H9 (cell line): ENCODE results near the gene RAP1GAP2. TPM values are rescaled to one million over a fixed set of nuclear protein-coding genes. Genes with fewer than 3 reads are reported as not detected.

Experiments
- DNase-seq: peaks from one replicate; pipeline ENCODE4 v3.0.0-alpha.2; 2017
- H2AFZ ChIP-seq: one replicate; pipeline ENCODE4 v1.6.1; 2013; ENCODE audit warnings: mild to moderate bottlenecking, low read length, control low read depth, moderate library complexity
- H2AK5ac ChIP-seq: 2 replicates; pipeline ENCODE4 v1.6.1; 2013; ENCODE audit warnings: low read length, control low read depth, mixed read lengths; ENCODE audit not compliant: insufficient read length
- H2BK120ac ChIP-seq: one replicate; pipeline ENCODE4 v1.6.1; 2013; ENCODE audit warnings: low read depth, mild to moderate bottlenecking, low read length, control low read depth, inconsistent platforms; ENCODE audit not compliant: poor library complexity, severe bottlenecking
- H2BK12ac ChIP-seq: 2 replicates; pipeline ENCODE4 v1.6.1; 2013; ENCODE audit warnings: low read length, control low read depth, mixed read lengths, low read depth; ENCODE audit not compliant: insufficient read length
- H2BK15ac ChIP-seq: 2 replicates; pipeline ENCODE4 v1.6.1; 2013; ENCODE audit warnings: low read depth, low read length, control low read depth
- H2BK20ac ChIP-seq: one replicate; pipeline ENCODE4 v1.6.1; 2013; ENCODE audit warnings: low read depth, mild to moderate bottlenecking, low read length, control low read depth, inconsistent platforms; ENCODE audit not compliant: poor library complexity, severe bottlenecking
- H2BK5ac ChIP-seq: 2 replicates; pipeline ENCODE4 v1.6.1; 2013; ENCODE audit warnings: low read length, control low read depth, mixed read lengths; ENCODE audit not compliant: insufficient read length
- H3K14ac ChIP-seq: 2 replicates; pipeline ENCODE4 v1.6.1; 2013; ENCODE audit warnings: low read length, control low read depth; ENCODE audit not compliant: insufficient read depth
- H3K18ac ChIP-seq: 2 replicates; pipeline ENCODE4 v1.6.1; 2013; ENCODE audit warnings: low read depth, mild to moderate bottlenecking, mixed read lengths, low read length, control low read depth; ENCODE audit not compliant: insufficient read length
- H3K23ac ChIP-seq: 2 replicates; pipeline ENCODE4 v1.6.1; 2013; ENCODE audit warnings: low read length, control low read depth, mixed read lengths, low read depth; ENCODE audit not compliant: insufficient read length
- H3K23me2 ChIP-seq: 2 replicates; pipeline ENCODE4 v1.6.1; 2013; ENCODE audit warnings: low read depth, mild to moderate bottlenecking, mixed read lengths, low read length, control low read depth; ENCODE audit not compliant: insufficient read length, poor library complexity, severe bottlenecking
- H3K27ac ChIP-seq: 2 replicates; pipeline ENCODE4 v1.5.1; 2013; ENCODE audit warnings: low read length, control low read depth, mixed read lengths, low read depth; ENCODE audit not compliant: insufficient read length
- H3K27me3 ChIP-seq: 2 replicates; pipeline ENCODE4 v1.6.1; 2013; ENCODE audit warnings: low read length, control low read depth, inconsistent platforms; ENCODE audit not compliant: insufficient read depth
- H3K4ac ChIP-seq: 2 replicates; pipeline ENCODE4 v1.6.1; 2013; ENCODE audit warnings: low read depth, mild to moderate bottlenecking, control low read depth, inconsistent platforms, low read length, moderate library complexity
- H3K4me1 ChIP-seq: 2 replicates; pipeline ENCODE4 v1.6.1; 2013; ENCODE audit warnings: low read length, control low read depth, inconsistent platforms; ENCODE audit not compliant: insufficient read depth
- H3K4me2 ChIP-seq: 2 replicates; pipeline ENCODE4 v1.6.1; 2013; ENCODE audit warnings: low read length, control low read depth, mixed read lengths; ENCODE audit not compliant: insufficient read length, insufficient read depth
- H3K56ac ChIP-seq: 2 replicates; pipeline ENCODE4 v1.6.1; 2013; ENCODE audit warnings: low read depth, mild to moderate bottlenecking, mixed read lengths, low read length, control low read depth; ENCODE audit not compliant: insufficient read length
- H3K79me1 ChIP-seq: 2 replicates; pipeline ENCODE4 v1.6.1; 2013; ENCODE audit warnings: low read depth, mild to moderate bottlenecking, moderate library complexity, low read length, control low read depth, inconsistent platforms; ENCODE audit not compliant: insufficient read depth, poor library complexity, severe bottlenecking
- H3K79me2 ChIP-seq: 2 replicates; pipeline ENCODE4 v1.6.1; 2013; ENCODE audit warnings: low read length, control low read depth, inconsistent platforms; ENCODE audit not compliant: insufficient read depth
- H3K9ac ChIP-seq: 2 replicates; pipeline ENCODE4 v1.6.1; 2013; ENCODE audit warnings: low read length, control low read depth, mixed read lengths; ENCODE audit not compliant: insufficient read length; ENCODE audit errors: extremely low read depth
- H3K9me3 ChIP-seq: one replicate; pipeline ENCODE4 v1.6.1; 2013; ENCODE audit warnings: low read depth, low read length, inconsistent platforms; ENCODE audit not compliant: control insufficient read depth
- H3T11ph ChIP-seq: one replicate; pipeline ENCODE4 v1.6.1; 2013; ENCODE audit warnings: mild to moderate bottlenecking, low read length, control low read depth, inconsistent platforms
- H4K20me1 ChIP-seq: one replicate; pipeline ENCODE4 v1.6.1; 2013; ENCODE audit not compliant: control insufficient read depth, insufficient read length, insufficient read depth
- H4K5ac ChIP-seq: 2 replicates; pipeline ENCODE4 v1.6.1; 2013; ENCODE audit warnings: low read depth, mild to moderate bottlenecking, mixed read lengths, low read length, control low read depth; ENCODE audit not compliant: insufficient read length
- H4K8ac ChIP-seq: replicated peaks from 2 replicates; pipeline ENCODE4 v1.6.1; 2013; ENCODE audit warnings: low read length, control low read depth, mixed read lengths, low read depth; ENCODE audit not compliant: insufficient read length
- H4K91ac ChIP-seq: 2 replicates; pipeline ENCODE4 v1.6.1; 2013; ENCODE audit warnings: low read depth, mild to moderate bottlenecking, moderate library complexity, mixed read lengths, low read length, control low read depth; ENCODE audit not compliant: insufficient read length
- H3K27ac Mint-ChIP-seq, 3 experiments: 2 replicates in 2 of 3; 3 replicates in 1 of 3; pipeline ENCODE4 v1.8.0; 2020 to 2021; ENCODE audit warnings: mixed read lengths in 3 of 3, mild to moderate bottlenecking in 1 of 3, moderate library complexity in 1 of 3
- H3K27me3 Mint-ChIP-seq: 2 replicates; pipeline ENCODE4 v1.8.0; 2021; ENCODE audit warnings: low read depth, mild to moderate bottlenecking, moderate library complexity, mixed read lengths
- H3K36me3 Mint-ChIP-seq, 3 experiments: 2 replicates in 2 of 3; 3 replicates in 1 of 3; pipeline ENCODE4 v1.8.0; 2020 to 2021; ENCODE audit warnings: low read depth in 3 of 3, mixed read lengths in 3 of 3; ENCODE audit not compliant: insufficient read depth in 1 of 3
- H3K4me1 Mint-ChIP-seq, 2 experiments: 2 replicates each; pipeline ENCODE4 v1.8.0; 2020; ENCODE audit warnings: mixed read lengths in 2 of 2
- H3K4me3 Mint-ChIP-seq, 2 experiments: 2 replicates in 1 of 2; 3 replicates in 1 of 2; pipeline ENCODE4 v1.8.0; 2020 to 2021; ENCODE audit warnings: mild to moderate bottlenecking in 2 of 2, mixed read lengths in 2 of 2, moderate library complexity in 1 of 2
- H3K9me3 Mint-ChIP-seq, 2 experiments: 2 replicates in 1 of 2; 3 replicates in 1 of 2; pipeline ENCODE4 v1.8.0; 2020; ENCODE audit warnings: mild to moderate bottlenecking in 2 of 2, mixed read lengths in 2 of 2, moderate library complexity in 1 of 2
- CTCF ChIP-seq: fragments of 200-600 bp; sonication (generic); conservative IDR thresholded peaks from 3 replicates; pipeline ENCODE4 v1.8.0; 2021; ENCODE audit warnings: antibody characterized with exemption, mild to moderate bottlenecking
- WGBS: extraction: QIAGEN DNeasy Blood & Tissue Kit; methylation state at CpG from one replicate; pipeline ENCODE4 v1.1.7; 2013; ENCODE audit warnings: missing lambda C conversion rate, low lambda C conversion rate, mixed read lengths; ENCODE audit not compliant: insufficient read length; ENCODE audit errors: extremely low coverage; 5-methylcytosine and 5-hydroxymethylcytosine counted together
- total RNA-seq: library from RNA; stranded (reverse); gene quantifications from 2 replicates; pipeline ENCODE4 v1.2.1, GENCODE V29; 2021

RAP1GAP2 gene
- total RNA-seq, 1 experiment from 2014 or later = 33.8 TPM

DNA sequence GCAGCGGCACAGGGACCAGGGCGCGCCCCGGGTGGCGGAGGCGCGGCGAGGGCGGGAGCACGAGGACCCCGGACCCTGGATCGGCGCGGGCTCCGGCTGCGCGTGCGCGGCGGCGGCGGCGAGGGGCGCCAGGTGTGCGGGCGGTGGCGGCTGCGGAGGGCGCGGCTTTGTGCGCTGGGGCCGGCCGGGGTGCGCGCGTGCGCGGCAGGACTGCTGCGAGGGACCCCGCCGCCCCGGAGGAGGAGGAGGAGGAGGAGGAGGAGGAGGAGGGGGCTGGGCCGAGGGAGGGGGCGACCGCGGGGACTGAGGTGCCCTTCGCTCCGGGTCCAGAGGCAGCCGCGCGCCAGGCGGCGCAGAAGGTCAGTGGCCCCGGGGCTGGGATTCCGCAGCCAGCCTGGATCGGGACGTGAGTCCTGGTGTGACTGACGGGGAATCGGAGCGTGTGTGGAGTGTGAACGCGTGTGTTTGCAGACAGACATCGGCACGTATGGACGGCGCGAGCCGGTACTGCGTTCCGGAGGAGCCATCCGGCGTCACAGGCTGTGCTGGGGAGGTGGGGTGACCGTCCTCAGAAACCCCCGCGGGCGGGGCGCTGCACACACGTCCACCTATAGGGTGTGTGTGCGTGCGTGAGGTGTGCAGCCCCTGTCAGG lies 19.5 kb upstream of the RAP1GAP2 start:
- H4K20me1 ChIP-seq = no peaks in the 10 kb centered on the region
- no peak overlapping the region for H2AK5ac ChIP-seq
- no peak overlapping the region for H2BK20ac ChIP-seq
- Mint-ChIP-seq H3K4me3 (peak overlapping the region; percentile 80 to 91), H3K9me3 (no peaks in the 10 kb centered on the region; a peak in 1 of 5 replicates), H3K27ac (peak overlapping the region in 1 of 3 experiments; percentile 59; a peak in 2 of 7 replicates), H3K27me3 (peaks cover 36% of the 10 kb centered on the region), H3K36me3 (no peaks in the 10 kb centered on the region; a peak in 1 of 7 replicates), H3K4me1 (peaks cover 6 to 15% of the 10 kb centered on the region in 2 experiments; a peak in 3 of 4 replicates)
- no peak overlapping the region for H3K4ac ChIP-seq
- peak overlapping the region; percentile 98 for H3K4me2 ChIP-seq
- H3K79me2 ChIP-seq = no peaks in the 10 kb centered on the region
- no peak overlapping the region for H3K56ac ChIP-seq
- no peak overlapping the region for H4K5ac ChIP-seq
- no peaks in the 10 kb centered on the region for H3K4me1 ChIP-seq
- peak overlapping the region; percentile 59 for H3K9ac ChIP-seq
- no peak overlapping the region for H3K23ac ChIP-seq
- H2BK15ac ChIP-seq = no peak overlapping the region
- H3K9me3 ChIP-seq = no peaks in the 10 kb centered on the region
- no peak overlapping the region for H4K91ac ChIP-seq
- TF ChIP-seq CTCF = no peak; the same call in 2 of the 3 replicates
- no peak overlapping the region for H2BK5ac ChIP-seq
- H3K18ac ChIP-seq = no peak overlapping the region
- no peak overlapping the region for H2BK120ac ChIP-seq
- no peak overlapping the region for H2BK12ac ChIP-seq
- DNase-seq = peak; percentile 90
- no peaks in the 10 kb centered on the region for H3K79me1 ChIP-seq
- H3K14ac ChIP-seq = peak overlapping the region; percentile 65; the same call in 1 of the 2 replicates
- no peak overlapping the region for H2AFZ ChIP-seq
- peaks cover 8% of the 10 kb centered on the region for H3K23me2 ChIP-seq
- H3K27ac ChIP-seq = no peak overlapping the region
- H4K8ac ChIP-seq = no peak overlapping the region
- H3K27me3 ChIP-seq = no peaks in the 10 kb centered on the region; the same call in 1 of the 2 replicates
- no peak overlapping the region for H3T11ph ChIP-seq
- no CpG with 5 or more reads among the region's 80 CpGs for WGBS
